LNCaP clone FGC (cell line): ENCODE measurements around the gene MLC1.
A peak's percentile ranks its signal among the peaks of the same experiment; 100 is the strongest.

ENCODE experiments used
- DNase-seq: peaks from one replicate; pipeline ENCODE4 v3.0.0-alpha.2; 2011; ENCODE audit warnings: low read depth
- H3K4me3 ChIP-seq: 2 replicates; pipeline ENCODE4 v1.5.1; 2011; ENCODE audit warnings: mild to moderate bottlenecking, low read depth, low read length, control low read depth
- CTCF ChIP-seq: IDR thresholded peaks from 2 replicates; pipeline ENCODE4 v1.5.1; 2012; ENCODE audit warnings: mild to moderate bottlenecking; ENCODE audit not compliant: control insufficient read depth, insufficient read depth; ENCODE audit errors: extremely low read depth

The MLC1 gene

GRCh38 chr22:50104141-50104544 lies 18.9 kb upstream of the MLC1 start:
- H3K4me3 ChIP-seq = no peak overlapping the region
- DNase-seq = no peak
- no peak for TF ChIP-seq CTCF

- peak; percentile 39 for TF ChIP-seq CTCF
- peak; percentile 4 for DNase-seq
- H3K4me3 ChIP-seq = no peak overlapping the region
These were observed 17.7 kb upstream of the MLC1 start for GRCh38 chr22:50102946-50103345.

- DNase-seq = no peak
- no peak for TF ChIP-seq CTCF
- H3K4me3 ChIP-seq = no peak overlapping the region
These were observed 16.8 kb upstream of the MLC1 start for GRCh38 chr22:50101870-50102565.

- no peak for TF ChIP-seq CTCF
- DNase-seq = no peak
- no peak overlapping the region for H3K4me3 ChIP-seq
These were observed 12.8 kb upstream of the MLC1 start for GRCh38 chr22:50098052-50098451.

- H3K4me3 ChIP-seq = no peak overlapping the region
- TF ChIP-seq CTCF = no peak
- DNase-seq = no peak
These were observed 7.1 kb upstream of the MLC1 start for GRCh38 chr22:50092342-50092741.

GRCh38 chr22:50091092-50091768 lies 6.0 kb upstream of the MLC1 start:
- no peak overlapping the region for H3K4me3 ChIP-seq
- no peak for TF ChIP-seq CTCF
- no peak for DNase-seq

GRCh38 chr22:50090412-50090714 lies 5.1 kb upstream of the MLC1 start:
- TF ChIP-seq CTCF = no peak
- no peak overlapping the region for H3K4me3 ChIP-seq
- no peak for DNase-seq
